Smooth muscle cell (in vitro differentiated cells): ENCODE measurements around the gene CCN5. TPM values are rescaled to one million over a fixed set of nuclear protein-coding genes. Genes with fewer than 3 reads are reported as not detected.

ENCODE experiments used
- DNase-seq: peaks from one replicate; lab custom pipeline; 2025; ENCODE audit not compliant: unreplicated experiment; lab: John Stamatoyannopoulos, UW
- H2AFZ ChIP-seq: fragments of 200-600 bp; sonication (generic); 2 replicates; pipeline ENCODE4 v1.6.0; 2016; ENCODE audit warnings: antibody characterized with exemption, low read depth, mild to moderate bottlenecking
- H3F3A ChIP-seq: fragments of 200-600 bp; sonication (generic); 2 replicates; pipeline ENCODE4 v1.6.0; 2017; ENCODE audit warnings: antibody characterized with exemption, low read depth
- H3K27ac ChIP-seq: fragments of 200-600 bp; sonication (generic); 2 replicates; pipeline ENCODE4 v1.5.1; 2016; ENCODE audit warnings: low read depth, mild to moderate bottlenecking
- H3K27me3 ChIP-seq: fragments of 200-600 bp; sonication (generic); 2 replicates; pipeline ENCODE4 v1.6.1; 2016; ENCODE audit warnings: low read depth, mild to moderate bottlenecking
- H3K36me3 ChIP-seq: fragments of 200-600 bp; sonication (generic); 2 replicates; pipeline ENCODE4 v1.5.1; 2016; ENCODE audit warnings: low read depth
- H3K4me1 ChIP-seq: fragments of 200-600 bp; sonication (generic); 2 replicates; pipeline ENCODE4 v1.5.1; 2016; ENCODE audit warnings: low read depth
- H3K4me2 ChIP-seq: fragments of 200-600 bp; sonication (generic); 2 replicates; pipeline ENCODE4 v1.6.0; 2016; ENCODE audit warnings: mild to moderate bottlenecking
- H3K4me3 ChIP-seq: fragments of 200-600 bp; sonication (generic); 2 replicates; pipeline ENCODE4 v1.5.1; 2016; ENCODE audit warnings: mild to moderate bottlenecking
- H3K79me2 ChIP-seq: fragments of 200-600 bp; sonication (generic); 2 replicates; pipeline ENCODE4 v1.6.0; 2016; ENCODE audit warnings: low read depth, mild to moderate bottlenecking
- H3K9ac ChIP-seq: fragments of 200-600 bp; sonication (generic); 2 replicates; pipeline ENCODE4 v1.6.0; 2016; ENCODE audit warnings: low read depth
- H3K9me3 ChIP-seq: fragments of 200-600 bp; sonication (generic); replicated peaks from 2 replicates; pipeline ENCODE4 v1.5.1; 2016; ENCODE audit warnings: low read depth
- H4K20me1 ChIP-seq: fragments of 200-600 bp; sonication (generic); 2 replicates; pipeline ENCODE4 v1.6.0; 2016; ENCODE audit warnings: low read depth
- CTCF ChIP-seq: fragments of 200-600 bp; sonication (generic); IDR thresholded peaks from 2 replicates; pipeline ENCODE4 v1.5.1; 2017; ENCODE audit warnings: borderline replicate concordance, mild to moderate bottlenecking, antibody characterized with exemption; ENCODE audit not compliant: insufficient read depth, poor library complexity, severe bottlenecking
- WGBS: methylation state at CpG from one replicate; pipeline ENCODE4 v1.1.7; 2016; ENCODE audit warnings: low lambda C conversion rate; 5-methylcytosine and 5-hydroxymethylcytosine counted together
- polyA plus RNA-seq: library from polyadenylated mRNA; unstranded; fragments of >200 nt; fragmentation: Nextera tagmentation; extraction: Ambion mirVana; gene quantifications from 2 replicates; pipeline ENCODE4 v1.2.1, GENCODE V29; 2016
- total RNA-seq: library from RNA; depleted of rRNA; stranded (reverse); fragments of >200 nt; gene quantifications from 2 replicates; pipeline ENCODE4 v1.2.3, GENCODE V29; 2014

The CCN5 gene
- total and polyA plus RNA-seq, 2 experiments from 2014 or later = not detected

- no peaks in the 10 kb centered on the region for H3K9me3 ChIP-seq
- no peak overlapping the region for H3K9ac ChIP-seq
- 46% methylated on average over 2 of the region's 2 CpGs for WGBS
- H3K4me1 ChIP-seq = peaks cover 5% of the 10 kb centered on the region
- no peak overlapping the region for H3K4me3 ChIP-seq
- no peak for DNase-seq
- peak overlapping the region; percentile 86 for H2AFZ ChIP-seq
- H3K27ac ChIP-seq = peak overlapping the region; percentile 42
- TF ChIP-seq CTCF = no peak
- no peaks in the 10 kb centered on the region for H4K20me1 ChIP-seq
- no peaks in the 10 kb centered on the region for H3K27me3 ChIP-seq
- H3K36me3 ChIP-seq = no peaks in the 10 kb centered on the region
- H3F3A ChIP-seq = no peaks in the 10 kb centered on the region
- H3K4me2 ChIP-seq = peak overlapping the region; percentile 34
- no peaks in the 10 kb centered on the region for H3K79me2 ChIP-seq
These were observed 36.9 kb upstream of the CCN5 start for GRCh38 chr20:44678242-44678641.

- H2AFZ ChIP-seq = peak overlapping the region; percentile 39
- TF ChIP-seq CTCF = no peak
- DNase-seq = no peak
These were observed 36.1 kb upstream of the CCN5 start for GRCh38 chr20:44678990-44679611.

GRCh38 chr20:44681796-44682566 is 33.2 kb upstream of the CCN5 start:
- H3K4me1 ChIP-seq = peaks cover 5% of the 10 kb centered on the region
- no peak overlapping the region for H3K27ac ChIP-seq
- whole genome bisulfite sequencing = 92% methylated on average over 11 of the region's 11 CpGs
- H3K36me3 ChIP-seq = no peaks in the 10 kb centered on the region
- H3K4me3 ChIP-seq = no peak overlapping the region
- H3K27me3 ChIP-seq = no peaks in the 10 kb centered on the region
- no peak overlapping the region for H3K9ac ChIP-seq
- no peaks in the 10 kb centered on the region for H3K9me3 ChIP-seq
- TF ChIP-seq CTCF = no peak
- H3K4me2 ChIP-seq = no peak overlapping the region
- no peaks in the 10 kb centered on the region for H4K20me1 ChIP-seq
- no peak for DNase-seq
- H3K79me2 ChIP-seq = no peaks in the 10 kb centered on the region
- no peaks in the 10 kb centered on the region for H3F3A ChIP-seq
- no peak overlapping the region for H2AFZ ChIP-seq

More at GRCh38 chr20:44678990-44679611, 36.1 kb upstream of the CCN5 start:
- H4K20me1 ChIP-seq = no peaks in the 10 kb centered on the region
- H3K27ac ChIP-seq = peak overlapping the region; percentile 42
- no peak overlapping the region for H3K4me2 ChIP-seq
- H3K4me3 ChIP-seq = no peak overlapping the region
- H3K9me3 ChIP-seq = no peaks in the 10 kb centered on the region
- no peaks in the 10 kb centered on the region for H3F3A ChIP-seq
- WGBS = 55% methylated on average over 12 of the region's 12 CpGs
- H3K36me3 ChIP-seq = no peaks in the 10 kb centered on the region
- H3K79me2 ChIP-seq = no peaks in the 10 kb centered on the region
- peaks cover 5% of the 10 kb centered on the region for H3K4me1 ChIP-seq
- H3K9ac ChIP-seq = no peak overlapping the region
- H3K27me3 ChIP-seq = no peaks in the 10 kb centered on the region
